ENCODE results near the gene PLD6.

The PLD6 gene

DNA sequence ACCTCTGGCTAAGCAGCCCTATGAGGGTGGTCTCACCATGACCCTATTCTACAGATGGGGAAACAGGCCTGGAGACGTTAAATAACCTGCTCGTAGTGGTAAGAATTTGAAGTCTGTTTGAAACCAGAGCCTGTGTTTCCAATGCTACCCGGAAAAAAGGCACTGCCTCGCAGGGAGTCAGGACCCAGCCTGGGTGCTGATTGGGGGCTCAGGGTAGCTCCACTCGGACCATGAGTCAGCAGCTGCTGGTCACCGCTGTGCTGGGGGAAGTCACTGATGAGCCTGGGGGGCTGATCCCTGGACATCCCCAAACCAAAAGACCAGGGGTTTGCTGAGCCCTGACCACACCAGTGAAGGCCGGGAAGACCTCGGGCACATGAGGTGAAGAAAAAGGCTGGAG lies 9.4 kb upstream of the PLD6 start:
- peaks cover 20% of the 10 kb centered on the region; the same call in 1 of the 2 replicates for H3K36me3 ChIP-seq (ENCODE audit: insufficient read depth, low read length)
- no peaks in the 10 kb centered on the region for H3K27me3 ChIP-seq (ENCODE audit: insufficient read depth, low read length, poor library complexity, severe bottlenecking)
- H3K9me3 ChIP-seq (ENCODE audit: insufficient read depth, low read depth, low read length), result no peaks in the 10 kb centered on the region
- no peaks in the 10 kb centered on the region for H4K20me1 ChIP-seq (ENCODE audit: insufficient read depth, low read length, poor library complexity, severe bottlenecking)
- no peaks in the 10 kb centered on the region for H3K4me1 ChIP-seq (ENCODE audit: insufficient read depth, low read length, poor library complexity, severe bottlenecking)
- no peak overlapping the region for H3K4me2 ChIP-seq (ENCODE audit: low read depth, low read length, poor library complexity, severe bottlenecking)
- no peak overlapping the region for H3K4me3 ChIP-seq (ENCODE audit: low read length, poor library complexity, severe bottlenecking)
- H3K79me2 ChIP-seq (ENCODE audit: insufficient read depth, low read length), result no peaks in the 10 kb centered on the region
- H3K9me2 ChIP-seq (replicated peaks; ENCODE audit: low read depth, low read length), result no peaks in the 10 kb centered on the region
- no peak for TF ChIP-seq EZH2phosphoT487 (IDR thresholded peaks at IDR 0.05; ENCODE audit: borderline replicate concordance)
- TF ChIP-seq, protein P1, sequence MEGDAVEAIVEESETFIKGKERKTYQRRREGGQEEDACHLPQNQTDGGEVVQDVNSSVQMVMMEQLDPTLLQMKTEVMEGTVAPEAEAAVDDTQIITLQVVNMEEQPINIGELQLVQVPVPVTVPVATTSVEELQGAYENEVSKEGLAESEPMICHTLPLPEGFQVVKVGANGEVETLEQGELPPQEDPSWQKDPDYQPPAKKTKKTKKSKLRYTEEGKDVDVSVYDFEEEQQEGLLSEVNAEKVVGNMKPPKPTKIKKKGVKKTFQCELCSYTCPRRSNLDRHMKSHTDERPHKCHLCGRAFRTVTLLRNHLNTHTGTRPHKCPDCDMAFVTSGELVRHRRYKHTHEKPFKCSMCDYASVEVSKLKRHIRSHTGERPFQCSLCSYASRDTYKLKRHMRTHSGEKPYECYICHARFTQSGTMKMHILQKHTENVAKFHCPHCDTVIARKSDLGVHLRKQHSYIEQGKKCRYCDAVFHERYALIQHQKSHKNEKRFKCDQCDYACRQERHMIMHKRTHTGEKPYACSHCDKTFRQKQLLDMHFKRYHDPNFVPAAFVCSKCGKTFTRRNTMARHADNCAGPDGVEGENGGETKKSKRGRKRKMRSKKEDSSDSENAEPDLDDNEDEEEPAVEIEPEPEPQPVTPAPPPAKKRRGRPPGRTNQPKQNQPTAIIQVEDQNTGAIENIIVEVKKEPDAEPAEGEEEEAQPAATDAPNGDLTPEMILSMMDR (conservative IDR thresholded peaks at IDR 0.05; ENCODE audit: low read length), result no peak
- H3K9ac ChIP-seq (ENCODE audit: low read depth, low read length, poor library complexity, severe bottlenecking), result no peak overlapping the region
- H2AFZ ChIP-seq (ENCODE audit: low read length), result no peak overlapping the region
- no peaks in the 10 kb centered on the region for H3F3A ChIP-seq (ENCODE audit: low read depth)

DNA sequence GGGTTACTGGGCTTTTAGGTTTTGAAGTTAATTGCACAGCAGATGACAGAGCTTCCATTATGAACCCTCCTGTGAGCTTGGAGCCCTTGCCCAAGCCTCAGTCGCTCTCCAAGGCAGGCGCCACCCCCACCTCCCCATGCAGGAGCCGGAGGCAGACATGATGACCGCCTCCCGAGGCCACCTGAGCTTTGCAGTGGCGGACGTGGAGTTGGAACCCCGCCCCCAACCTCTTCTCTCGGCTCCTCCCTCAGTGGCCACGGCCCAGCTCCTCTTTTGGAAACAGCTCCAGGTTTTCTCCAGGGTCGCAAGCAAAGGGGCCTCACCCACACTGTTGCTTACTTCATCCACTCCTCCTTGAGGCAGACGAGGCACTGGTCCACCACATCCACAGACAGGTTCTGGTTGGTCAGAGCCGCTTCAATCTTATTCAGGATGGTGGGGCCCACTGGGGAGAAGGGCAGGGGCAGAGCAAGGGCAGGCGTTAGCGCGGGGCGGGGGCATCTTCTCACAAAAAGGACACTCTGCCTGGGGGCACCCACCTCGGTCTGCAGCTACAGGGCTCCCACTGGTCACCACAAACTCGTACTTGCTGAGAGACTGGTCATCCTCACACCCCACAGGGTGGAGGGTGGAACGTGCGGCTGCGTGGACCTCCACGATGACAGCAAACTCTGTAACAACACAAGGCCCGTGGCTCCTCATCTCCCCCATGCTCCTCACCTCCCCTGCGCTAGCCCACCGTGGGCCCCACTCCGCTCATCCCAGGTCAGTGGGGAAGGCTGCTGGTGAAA lies 8.7 kb upstream of the PLD6 start:
- H3K4me2 ChIP-seq (ENCODE audit: low read depth, low read length, poor library complexity, severe bottlenecking), result no peak overlapping the region
- H3K4me3 ChIP-seq (ENCODE audit: low read length, poor library complexity, severe bottlenecking), result no peak overlapping the region
- H3K9me3 ChIP-seq (ENCODE audit: insufficient read depth, low read depth, low read length), result no peaks in the 10 kb centered on the region
- no peaks in the 10 kb centered on the region for H3K79me2 ChIP-seq (ENCODE audit: insufficient read depth, low read length)
- H3K4me1 ChIP-seq (ENCODE audit: insufficient read depth, low read length, poor library complexity, severe bottlenecking), result no peaks in the 10 kb centered on the region
- no peak for TF ChIP-seq EZH2phosphoT487 (IDR thresholded peaks at IDR 0.05; ENCODE audit: borderline replicate concordance)
- TF ChIP-seq, protein P1 (conservative IDR thresholded peaks at IDR 0.05; ENCODE audit: low read length), result no peak
- H2AFZ ChIP-seq (ENCODE audit: low read length), result no peak overlapping the region
- no peak overlapping the region for H3K9ac ChIP-seq (ENCODE audit: low read depth, low read length, poor library complexity, severe bottlenecking)
- H3K36me3 ChIP-seq (ENCODE audit: insufficient read depth, low read length), result peaks cover 20% of the 10 kb centered on the region; the same call in 1 of the 2 replicates
- H4K20me1 ChIP-seq (ENCODE audit: insufficient read depth, low read length, poor library complexity, severe bottlenecking), result no peaks in the 10 kb centered on the region
- no peaks in the 10 kb centered on the region for H3K9me2 ChIP-seq (replicated peaks; ENCODE audit: low read depth, low read length)
- no peaks in the 10 kb centered on the region for H3K27me3 ChIP-seq (ENCODE audit: insufficient read depth, low read length, poor library complexity, severe bottlenecking)
- H3F3A ChIP-seq (ENCODE audit: low read depth), result no peaks in the 10 kb centered on the region

DNA sequence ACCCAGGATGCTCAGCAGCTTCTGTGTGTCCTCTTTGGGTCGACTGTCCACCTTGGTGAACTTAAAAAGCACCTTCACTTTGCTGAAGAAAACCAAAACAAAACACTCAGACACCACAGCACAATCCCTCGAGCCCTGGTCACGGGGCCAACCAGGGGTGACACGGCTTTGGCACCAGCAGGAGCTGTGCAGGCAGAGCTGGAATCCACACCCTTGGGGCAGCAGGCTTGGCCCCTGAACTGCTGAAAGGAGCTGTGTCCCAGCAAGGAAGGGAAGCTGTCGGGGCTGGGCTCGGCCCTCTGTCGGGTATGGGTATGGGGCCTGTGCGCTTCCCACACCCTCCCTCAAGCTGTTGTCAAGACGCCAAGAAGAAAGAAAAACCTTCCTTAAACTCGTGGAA lies 7.6 kb upstream of the PLD6 start:
- TF ChIP-seq, protein P1 (conservative IDR thresholded peaks at IDR 0.05; ENCODE audit: low read length), result no peak
- no peak for TF ChIP-seq EZH2phosphoT487 (IDR thresholded peaks at IDR 0.05; ENCODE audit: borderline replicate concordance)
- Histone ChIP-seq H3K79me2 (ENCODE audit: insufficient read depth, low read length) (no peaks in the 10 kb centered on the region), H3K4me2 (ENCODE audit: low read depth, low read length, poor library complexity, severe bottlenecking) (no peak overlapping the region), H3K27me3 (ENCODE audit: insufficient read depth, low read length, poor library complexity, severe bottlenecking) (no peaks in the 10 kb centered on the region), H4K20me1 (ENCODE audit: insufficient read depth, low read length, poor library complexity, severe bottlenecking) (no peaks in the 10 kb centered on the region), H2AFZ (ENCODE audit: low read length) (no peak overlapping the region), H3K9me2 (replicated peaks; ENCODE audit: low read depth, low read length) (no peaks in the 10 kb centered on the region), H3K4me1 (ENCODE audit: insufficient read depth, low read length, poor library complexity, severe bottlenecking) (no peaks in the 10 kb centered on the region), H3K36me3 (ENCODE audit: insufficient read depth, low read length) (peaks cover 20% of the 10 kb centered on the region; the same call in 1 of the 2 replicates), H3K4me3 (ENCODE audit: low read length, poor library complexity, severe bottlenecking) (no peak overlapping the region), H3K9me3 (ENCODE audit: insufficient read depth, low read depth, low read length) (no peaks in the 10 kb centered on the region), H3F3A (ENCODE audit: low read depth) (peaks cover 4% of the 10 kb centered on the region; the same call in 1 of the 2 replicates), H3K9ac (ENCODE audit: low read depth, low read length, poor library complexity, severe bottlenecking) (no peak overlapping the region)

All from Loucy (cell line).